ENCODE measurements around the gene TCF25.
"Not testable (repeated sequence)": the region's sequence is repeated elsewhere in the genome, so short reads cannot be mapped to it uniquely, and the experiment has no call there.

The TCF25 gene

DNA sequence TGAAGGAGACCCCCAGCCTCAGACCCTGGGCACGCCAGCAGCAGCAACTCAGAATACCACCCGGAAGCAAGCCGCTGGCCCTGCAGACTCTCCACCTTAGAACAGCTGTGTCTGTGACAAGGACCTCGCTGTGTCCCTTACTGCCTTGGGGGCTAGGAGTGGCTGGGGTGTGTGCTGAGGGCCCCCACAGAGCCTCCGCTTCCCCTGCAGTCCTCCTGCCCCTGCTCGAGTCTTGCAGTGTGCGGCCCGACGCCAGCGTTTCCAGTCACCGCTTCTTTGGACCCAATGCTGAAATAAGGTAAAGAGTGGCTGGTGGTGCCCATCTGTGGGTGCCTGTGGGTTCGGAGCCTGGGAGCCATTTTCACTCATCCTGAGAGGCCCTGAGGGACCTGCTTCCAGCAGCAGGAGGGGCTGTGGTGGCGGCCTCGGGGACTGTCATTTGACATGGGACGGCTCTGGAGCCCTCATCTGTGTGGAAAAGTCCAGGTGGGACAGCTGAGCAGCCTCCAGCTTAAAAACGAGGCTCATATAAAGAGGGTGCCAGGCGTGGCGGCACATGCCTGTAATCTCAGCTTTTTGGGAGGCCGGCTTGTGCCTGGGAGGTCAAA lies 30.6 kb downstream of the TCF25 start:
- DNase-seq (ENCODE audit: low read depth, low spot score): no peak

DNA sequence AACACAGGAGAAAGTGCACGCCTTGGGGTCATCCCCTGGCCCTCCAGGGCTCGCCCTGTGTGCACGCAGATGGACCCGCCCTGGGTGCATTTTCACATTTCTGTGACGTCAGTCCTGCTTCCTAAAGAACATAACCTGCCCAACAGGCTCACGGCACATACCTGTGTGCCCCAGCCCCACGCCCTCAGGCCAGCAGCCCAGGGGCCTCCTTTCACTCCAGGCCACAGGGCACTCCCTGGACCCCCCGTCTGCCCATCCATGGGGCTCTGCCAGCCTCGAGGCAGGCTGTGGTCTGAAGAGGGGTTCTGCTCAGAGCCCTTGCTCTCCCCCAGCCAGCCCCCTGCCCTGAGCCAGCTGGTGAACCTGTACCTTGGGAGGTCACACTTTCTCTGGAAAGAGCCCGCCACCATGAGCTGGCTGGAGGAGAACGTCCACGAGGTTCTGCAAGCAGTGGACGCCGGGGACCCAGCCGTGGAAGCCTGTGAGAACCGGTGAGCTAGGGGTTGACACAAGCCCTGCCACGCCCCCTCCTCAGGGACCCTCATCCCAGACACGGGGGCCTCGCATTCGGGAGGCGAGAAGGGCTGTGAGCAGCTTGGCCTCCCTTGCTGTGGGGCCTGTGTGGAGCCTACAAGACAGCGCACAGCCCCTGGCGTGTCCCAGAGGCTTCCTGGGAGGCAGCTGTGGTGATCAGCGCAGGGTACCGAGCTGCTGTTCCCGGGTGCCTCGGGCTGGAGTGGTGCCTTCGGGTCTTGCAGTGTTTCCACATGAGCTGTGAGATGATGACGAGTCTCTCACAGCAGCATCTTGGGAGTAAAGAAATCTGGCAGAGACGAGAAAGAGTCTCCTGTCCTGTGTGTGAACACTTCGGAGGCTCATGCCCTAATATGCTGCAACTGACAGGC lies 31.5 kb downstream of the TCF25 start:
- no peak for DNase-seq (ENCODE audit: low read depth, low spot score)

DNA sequence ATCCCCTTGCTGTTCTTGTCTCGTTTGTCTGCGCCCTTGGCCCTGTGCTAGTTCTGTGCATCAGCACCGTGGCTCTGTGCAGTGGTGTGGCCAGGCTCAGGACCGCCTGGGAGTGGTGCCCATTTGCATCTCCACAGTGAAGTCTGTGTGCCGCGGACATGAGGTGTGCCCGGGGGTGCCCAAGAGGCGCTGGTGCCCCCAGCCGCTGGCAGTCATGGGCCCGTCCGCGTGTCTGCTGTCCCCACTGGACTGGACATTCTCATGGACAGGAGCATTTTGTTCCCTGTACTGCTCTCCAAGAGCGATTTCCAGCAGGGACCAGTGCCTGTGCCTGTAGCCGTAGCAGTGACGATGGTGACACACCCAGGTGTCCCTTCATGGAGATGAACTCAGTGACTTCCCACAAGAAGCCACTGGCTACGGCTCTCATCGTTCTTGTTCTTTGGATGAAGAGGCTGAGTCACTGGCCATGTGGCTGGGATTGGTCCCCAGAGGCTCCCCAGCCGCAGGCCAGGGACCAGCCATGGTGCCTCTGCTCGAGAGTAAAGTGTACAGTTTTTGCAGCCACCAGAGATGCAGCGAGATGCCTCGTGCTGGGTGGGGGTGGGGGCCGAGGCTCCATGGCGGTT lies 32.2 kb downstream of the TCF25 start:
- DNase-seq (ENCODE audit: low read depth, low spot score): no peak

DNA sequence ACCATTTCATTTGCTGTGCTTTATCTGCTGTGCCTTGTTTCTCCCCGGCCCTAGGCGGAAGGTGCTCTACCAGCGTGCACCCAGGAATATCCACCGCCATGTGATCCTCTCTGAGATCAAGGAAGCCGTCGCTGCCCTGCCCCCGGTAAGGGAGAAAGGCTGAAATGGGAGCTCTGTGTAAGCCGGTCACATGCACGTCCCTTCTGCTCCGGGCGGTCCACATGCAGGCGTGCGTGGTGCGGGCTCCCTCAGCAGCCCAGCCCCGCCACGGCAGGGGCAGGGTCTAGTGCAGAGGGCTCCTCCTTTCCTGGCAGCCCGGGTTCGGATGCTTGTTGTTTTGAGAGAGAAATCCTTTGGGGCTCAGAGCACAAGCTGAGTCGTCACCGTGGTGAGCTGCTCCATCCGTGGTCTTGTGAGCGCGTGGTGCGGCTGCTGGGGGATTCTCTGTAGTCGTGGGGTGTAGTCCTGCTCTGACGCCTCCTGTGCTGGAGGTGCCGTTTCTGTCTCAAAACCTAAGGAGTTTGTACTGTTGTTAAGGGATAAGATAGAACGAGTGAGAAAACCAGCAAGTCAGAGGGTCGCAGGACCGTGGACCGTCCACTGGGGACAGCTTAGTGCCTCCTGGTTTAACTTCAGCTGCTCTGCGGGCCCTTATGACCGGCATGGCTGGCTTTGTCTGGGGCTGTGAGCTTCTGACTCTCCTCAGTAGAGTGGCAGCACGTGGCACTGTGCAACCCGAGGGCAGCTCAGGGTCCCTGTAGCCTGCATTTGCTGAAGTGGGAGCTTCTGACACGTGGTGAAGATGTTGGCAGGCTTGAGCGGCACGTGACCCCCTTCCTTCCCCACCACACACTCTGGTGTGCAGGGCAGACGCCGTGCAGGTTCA lies 33.0 kb downstream of the TCF25 start:
- no peak for DNase-seq (ENCODE audit: low read depth, low spot score)

DNA sequence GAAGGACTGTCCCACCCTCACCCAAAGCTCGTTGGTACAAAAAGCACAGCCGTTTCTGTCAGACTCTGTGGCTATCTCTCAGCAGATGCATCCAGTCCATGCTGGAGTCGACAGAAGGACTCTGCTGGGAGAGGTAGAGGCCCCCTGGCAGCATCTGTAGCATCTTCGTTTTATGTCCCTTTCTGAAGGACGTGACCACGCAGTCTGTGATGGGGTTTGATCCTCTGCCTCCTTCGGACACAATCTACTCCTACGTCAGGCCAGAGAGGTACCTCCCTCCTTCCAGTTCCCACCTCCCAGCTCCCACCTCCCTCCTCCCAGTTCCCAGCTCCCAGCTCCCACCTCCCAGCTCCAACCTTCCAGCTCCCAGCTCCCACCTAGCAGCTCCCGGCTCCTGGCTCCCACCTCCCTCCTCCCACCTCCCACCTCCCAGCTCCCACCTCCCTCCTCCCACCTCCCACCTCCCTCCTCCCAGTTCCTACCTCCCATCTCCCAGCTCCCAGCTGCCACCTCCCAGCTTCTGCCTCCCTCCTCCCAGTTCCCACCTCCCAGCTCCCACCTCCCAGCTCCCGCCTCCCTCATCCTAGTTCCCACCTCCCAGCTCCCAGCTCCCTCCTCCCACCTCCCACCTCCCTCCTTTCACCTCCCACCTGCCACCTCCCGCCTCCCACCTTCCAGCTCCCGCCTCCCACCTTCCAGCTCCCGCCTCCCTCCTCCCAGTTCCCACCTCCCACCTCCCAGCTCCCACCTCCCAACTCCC lies 33.8 kb downstream of the TCF25 start:
- no peak for DNase-seq (ENCODE audit: low read depth, low spot score)

DNA sequence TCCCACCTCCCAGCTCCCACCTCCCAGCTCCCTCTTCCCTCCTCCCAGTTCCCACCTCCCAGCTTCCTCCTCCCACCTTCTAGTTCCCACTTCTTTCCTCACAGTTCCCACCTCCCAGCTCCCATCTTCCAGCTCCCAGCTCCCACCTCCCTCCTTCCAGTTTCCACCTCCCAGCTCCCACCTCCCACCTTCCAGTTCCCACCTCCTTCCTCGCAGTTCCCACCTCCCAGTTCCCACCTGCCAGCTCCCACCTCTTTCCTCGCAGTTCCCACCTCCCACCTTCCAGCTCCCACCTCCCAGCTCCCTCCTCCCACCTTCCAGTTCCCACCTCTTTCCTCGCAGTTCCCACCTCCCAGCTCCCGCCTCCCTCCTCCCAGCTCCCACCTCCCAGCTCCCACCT lies 34.8 kb downstream of the TCF25 start:
- DNase-seq (ENCODE audit: low read depth, low spot score): no peak

DNA sequence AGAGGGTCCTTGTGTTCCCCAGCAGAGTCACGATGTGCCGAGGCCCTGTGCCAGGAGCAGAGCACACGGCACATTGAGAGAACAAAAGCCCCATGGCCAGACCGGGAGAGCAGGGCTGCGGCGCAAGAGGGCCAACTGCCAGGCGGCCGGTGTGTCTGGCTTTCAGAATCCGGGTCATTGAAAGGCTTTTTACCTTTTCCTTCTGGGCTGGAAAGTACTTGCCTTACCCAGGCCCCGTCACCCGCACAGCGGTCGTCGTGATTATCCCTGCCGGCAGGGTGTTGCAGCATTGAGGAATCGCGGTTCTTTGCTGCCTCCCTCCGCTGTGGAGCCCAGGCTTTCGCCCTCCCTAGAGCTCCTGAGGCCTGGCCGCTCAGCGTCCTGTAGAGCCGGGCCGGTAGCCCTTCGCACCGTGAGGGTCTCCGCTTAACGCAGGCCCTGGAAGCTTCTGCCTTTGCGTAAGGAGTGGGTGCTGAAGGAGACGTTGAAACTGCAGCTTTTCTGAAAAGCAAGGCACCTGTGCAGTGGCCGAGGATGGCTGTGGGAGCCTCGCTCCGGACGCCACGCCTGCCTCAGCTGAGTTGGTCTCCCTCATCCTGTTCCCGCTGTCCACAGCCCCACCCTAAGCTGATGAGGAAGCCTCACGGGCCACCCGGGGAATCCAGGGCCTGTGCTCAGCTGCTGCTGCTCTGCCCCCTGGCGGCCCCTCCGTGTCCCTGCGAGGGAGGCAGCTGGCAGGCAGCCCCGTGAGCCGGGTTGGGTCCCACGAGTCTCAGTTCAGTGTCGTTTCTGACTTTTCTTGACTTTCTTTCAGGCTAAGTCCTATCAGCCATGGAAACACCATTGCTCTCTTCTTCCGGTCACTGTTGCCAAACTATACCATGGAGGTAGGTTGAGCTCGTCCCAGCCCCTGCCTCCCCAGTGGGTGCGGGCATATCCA lies 36.7 kb downstream of the TCF25 start:
- DNase-seq (ENCODE audit: low read depth, low spot score): peak; percentile 36

DNA sequence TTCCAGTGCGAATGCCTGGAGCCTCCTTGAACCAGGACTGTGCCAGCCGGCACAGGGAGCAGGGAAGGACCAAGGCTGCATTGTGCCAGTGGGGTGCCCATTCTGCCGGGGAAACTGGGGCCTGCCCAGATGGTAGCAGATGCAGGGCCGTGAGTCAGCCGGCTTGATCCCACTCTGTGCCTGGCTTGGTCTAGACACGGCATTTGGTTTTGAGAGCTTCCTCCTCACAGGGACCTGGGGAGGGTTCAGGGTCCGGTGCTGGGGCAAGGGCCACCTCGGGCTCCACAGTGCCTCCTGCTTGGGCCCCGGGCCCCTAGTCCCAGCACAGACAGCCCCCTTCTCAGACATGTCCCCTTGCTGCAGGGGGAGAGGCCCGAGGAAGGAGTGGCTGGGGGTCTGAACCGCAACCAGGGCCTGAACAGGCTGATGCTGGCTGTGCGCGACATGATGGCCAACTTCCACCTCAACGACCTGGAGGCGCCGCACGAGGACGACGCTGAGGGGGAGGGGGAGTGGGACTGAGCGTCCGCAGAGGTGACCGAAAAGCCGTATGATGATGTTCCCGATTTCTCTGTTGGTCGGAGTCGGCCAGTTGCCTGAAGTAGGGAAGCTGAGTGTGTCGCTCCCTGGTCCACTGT lies 37.4 kb downstream of the TCF25 start:
- no peak for DNase-seq (ENCODE audit: low read depth, low spot score)

DNA sequence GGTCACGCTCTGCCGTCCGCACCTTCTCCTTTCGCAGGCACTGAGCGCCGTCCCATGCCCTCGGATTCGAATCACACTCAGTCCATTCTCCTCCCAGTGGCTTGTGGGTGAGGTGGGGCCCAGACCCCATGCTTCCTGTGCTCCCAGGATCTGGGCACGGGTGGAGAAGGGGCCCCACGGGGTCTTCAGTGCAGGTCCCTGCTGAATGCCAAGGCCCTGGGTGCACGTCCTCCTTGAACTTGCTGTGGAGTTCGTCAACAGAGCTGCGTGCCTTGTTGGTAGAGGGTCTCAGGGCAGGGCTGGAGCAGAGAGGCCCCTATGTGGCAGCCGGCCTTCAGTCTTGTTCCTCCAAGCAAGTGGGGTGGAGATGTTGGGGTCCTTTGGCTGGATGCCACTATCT lies 38.0 kb downstream of the TCF25 start:
- no peak for DNase-seq (ENCODE audit: low read depth, low spot score)

DNA sequence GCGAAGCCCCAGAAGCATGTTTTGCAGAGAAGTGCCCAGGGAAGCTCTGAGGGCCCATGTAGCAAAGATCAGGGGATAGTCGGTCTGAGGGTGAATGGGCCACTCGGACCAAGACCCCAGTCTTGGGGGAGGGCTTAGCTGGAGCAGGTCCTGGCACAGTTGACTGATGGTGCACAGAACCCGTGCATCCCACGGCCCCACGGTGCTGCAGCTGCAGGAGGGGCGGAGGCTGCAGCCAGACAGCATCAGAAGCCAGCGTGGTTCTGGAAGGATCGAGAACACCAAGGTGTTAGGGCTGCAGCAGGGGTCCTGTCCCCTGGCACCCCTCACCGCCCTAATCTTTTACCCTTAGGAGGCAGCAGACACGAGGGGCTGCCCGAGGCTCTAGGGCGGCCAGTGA lies 38.8 kb downstream of the TCF25 start:
- no peak for DNase-seq (ENCODE audit: low read depth, low spot score)

DNA sequence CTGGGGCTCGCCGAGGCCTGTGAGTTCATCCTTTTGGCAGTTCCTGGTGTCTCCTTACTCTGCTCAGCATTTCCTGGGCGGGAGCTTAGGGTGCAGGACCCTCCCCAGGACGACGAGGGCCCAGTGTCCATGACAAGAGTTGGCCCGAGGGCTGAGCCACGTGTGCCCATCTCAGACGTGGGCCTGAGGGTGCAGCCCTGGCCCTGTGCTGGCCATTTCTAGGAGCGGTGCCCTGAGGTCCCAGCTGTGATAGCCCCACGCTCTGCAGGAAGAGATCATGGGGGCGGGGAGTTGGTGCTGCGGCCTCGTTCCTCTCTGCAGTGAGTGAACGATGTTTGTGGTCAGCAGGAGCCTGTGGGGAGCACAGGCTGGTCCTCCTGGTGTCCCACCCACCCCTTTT lies 39.2 kb downstream of the TCF25 start:
- no peak for DNase-seq (ENCODE audit: low read depth, low spot score)

DNA sequence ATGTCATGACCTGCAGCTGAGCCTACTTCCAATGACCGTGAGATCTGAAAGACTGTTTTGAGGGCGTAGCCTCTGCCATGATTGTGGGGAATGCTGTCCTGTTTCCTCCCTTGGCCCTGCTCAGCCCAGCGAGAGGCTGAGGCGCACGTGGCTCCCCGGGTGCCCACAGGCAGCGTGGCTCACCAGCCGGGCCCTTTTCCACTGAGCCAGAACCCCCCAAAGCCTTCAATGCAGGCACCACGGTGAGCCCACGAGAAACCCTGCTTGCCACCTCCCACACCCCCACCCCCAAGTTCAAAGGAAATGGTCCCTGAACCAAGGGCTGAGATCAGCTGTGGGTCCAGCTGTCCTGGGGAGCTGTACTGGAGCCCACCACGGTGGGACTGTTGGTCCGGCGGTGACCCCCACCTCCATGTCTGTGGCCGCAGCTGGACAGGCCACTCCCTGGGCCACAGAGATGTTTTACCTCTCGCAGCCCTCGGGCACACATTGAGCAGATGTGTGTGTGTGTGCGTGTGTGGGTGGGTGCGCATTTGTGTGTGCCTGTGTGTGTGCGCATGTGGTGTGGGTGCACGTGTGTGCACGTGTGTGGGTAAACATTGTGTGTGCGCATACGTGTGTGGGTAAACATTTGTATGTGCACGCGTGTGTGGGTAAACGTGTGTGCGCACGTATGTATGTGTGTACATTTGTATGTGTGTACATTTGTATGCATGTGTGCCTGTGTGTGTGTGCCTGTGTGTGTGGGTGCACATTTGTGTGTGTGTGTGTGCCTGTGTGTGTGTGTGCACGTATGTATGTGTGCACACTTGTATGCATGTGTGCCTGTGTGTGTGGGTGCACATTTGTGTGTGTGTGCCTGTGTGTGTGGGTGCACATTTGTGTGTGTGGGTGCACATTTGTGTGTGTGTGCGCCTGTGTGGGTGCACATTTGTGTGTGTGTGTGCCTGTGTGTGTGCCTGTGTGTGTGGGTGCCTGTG lies 40.3 kb downstream of the TCF25 start:
- DNase-seq (ENCODE audit: low read depth, low spot score): no peak

DNA sequence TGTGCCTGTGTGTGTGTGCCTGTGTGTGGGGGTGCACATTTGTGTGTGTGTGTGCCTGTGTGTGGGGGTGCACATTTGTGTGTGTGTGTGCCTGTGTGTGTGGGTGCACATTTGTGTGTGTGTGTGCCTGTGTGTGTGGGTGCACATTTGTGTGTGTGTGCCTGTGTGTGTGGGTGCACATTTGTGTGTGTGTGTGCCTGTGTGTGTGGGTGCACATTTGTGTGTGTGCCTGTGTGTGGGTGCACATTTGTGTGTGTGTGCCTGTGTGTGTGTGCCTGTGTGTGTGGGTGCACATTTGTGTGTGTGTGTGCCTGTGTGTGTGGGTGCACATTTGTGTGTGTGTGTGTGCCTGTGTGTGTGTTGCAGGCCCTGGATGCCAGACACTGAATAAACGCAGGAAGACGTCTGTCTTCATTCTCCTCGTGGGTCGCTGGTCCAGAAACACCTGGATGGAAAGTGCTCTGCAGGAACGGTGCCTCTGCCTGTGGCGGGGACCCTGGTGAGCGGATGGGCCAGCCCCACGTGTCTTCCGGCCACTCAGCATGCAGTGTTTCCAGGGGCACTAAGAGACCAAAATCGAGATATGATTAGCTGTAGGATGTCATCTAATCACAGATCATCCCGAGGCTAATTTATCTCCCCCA lies 41.4 kb downstream of the TCF25 start:
- not testable (repeated sequence) for DNase-seq (ENCODE audit: low read depth, low spot score)

DNA sequence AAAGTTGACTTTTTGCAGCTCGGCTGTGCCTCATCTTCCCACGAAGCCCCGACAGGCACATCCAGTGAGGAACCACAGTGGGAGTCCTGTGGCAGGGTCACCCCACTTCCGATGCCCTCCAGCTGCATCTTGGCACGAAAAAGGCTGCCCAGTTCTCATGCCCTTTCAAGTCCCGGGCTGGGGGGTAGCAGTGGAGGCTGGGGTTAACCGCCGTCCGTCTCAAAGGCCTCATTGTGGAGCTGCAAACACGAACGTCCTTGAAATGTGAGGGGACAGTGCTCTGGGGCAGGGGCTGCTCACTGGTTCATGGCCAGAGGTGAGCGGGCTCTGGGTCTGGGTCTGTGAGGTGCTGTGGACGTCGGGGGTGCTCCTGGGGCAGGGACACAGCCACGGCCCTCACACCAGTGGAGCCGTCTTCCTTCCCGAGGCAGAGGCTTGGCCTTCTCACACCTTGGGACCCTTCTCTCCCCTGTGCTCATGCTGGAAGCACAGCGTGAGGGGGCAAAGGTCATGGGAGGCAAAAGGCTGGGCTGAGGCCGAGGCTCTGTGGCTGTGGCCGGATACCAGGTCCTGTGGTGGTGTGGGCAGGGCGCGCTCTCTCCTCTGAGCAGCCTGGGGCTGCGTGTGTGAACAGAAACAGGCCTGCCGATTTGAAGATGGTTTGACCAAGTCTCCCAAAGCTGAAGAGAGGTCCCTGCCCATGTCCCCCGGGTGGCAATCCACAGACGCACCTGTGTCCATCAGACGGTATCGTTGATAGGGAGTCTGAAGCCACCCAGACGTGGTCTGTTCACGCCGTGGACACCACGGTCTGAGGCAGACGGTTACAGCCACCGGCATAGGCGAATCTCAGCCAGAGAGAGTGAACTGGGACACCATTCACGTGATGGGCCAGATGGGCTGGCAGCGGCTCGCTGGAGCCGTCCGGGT lies 42.2 kb downstream of the TCF25 start:
- no peak for DNase-seq (ENCODE audit: low read depth, low spot score)

DNA sequence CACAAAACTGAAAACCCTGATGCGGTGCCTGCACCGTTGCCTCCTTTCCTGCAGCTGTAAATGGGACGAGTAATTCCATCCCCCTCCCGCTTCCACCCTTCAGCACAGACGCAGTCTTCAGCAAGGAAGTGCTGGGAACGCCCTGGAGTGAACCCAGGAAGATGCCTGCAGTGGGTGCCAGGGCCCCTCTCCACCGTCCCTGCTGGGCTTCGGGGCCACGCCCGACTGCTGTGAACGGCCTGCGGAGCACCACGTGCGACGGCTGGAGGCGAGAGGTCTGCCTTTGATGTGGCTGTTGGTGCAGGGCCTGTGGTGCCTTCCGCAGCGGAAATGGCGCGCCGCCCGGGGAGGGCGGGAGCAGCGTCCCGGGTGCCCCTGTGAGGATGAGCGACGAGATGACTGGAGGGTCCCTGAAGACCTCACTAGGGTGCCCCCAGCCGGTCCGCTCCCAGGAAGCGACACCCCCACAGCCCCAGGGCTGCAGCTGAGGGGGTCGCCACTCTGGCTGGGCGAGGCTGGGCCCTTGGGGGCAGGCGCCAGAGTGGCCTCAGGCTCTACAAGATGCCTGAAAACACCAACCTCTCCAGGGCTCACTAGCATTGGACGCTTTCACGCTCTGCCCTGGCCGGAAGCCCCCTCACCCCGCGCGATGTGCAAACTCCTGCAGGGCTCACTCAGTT lies 44.5 kb downstream of the TCF25 start:
- peak; percentile 47 for DNase-seq (ENCODE audit: low read depth, low spot score)

All from activated CD4-positive, CD25-positive, alpha-beta regulatory T cell treated with anti-CD3 and anti-CD28 coated beads, Interleukin-2, amount 50 U/mL, for 16 hours (primary cell).